Activated CD8-positive, alpha-beta memory T cell treated with anti-CD3 and anti-CD28 coated beads, Interleukin-2, amount 50 U/mL, for 24 hours (primary cell): Measurements from ENCODE around the gene ATAD3B.
"Not testable (repeated sequence)": the region's sequence is repeated elsewhere in the genome, so short reads cannot be mapped to it uniquely, and the experiment has no call there.

Source experiments
- DNase-seq: peaks from one replicate; pipeline ENCODE4 v3.0.0-alpha.2; 2020; ENCODE audit errors: extremely low read depth

ATAD3B gene

DNA sequence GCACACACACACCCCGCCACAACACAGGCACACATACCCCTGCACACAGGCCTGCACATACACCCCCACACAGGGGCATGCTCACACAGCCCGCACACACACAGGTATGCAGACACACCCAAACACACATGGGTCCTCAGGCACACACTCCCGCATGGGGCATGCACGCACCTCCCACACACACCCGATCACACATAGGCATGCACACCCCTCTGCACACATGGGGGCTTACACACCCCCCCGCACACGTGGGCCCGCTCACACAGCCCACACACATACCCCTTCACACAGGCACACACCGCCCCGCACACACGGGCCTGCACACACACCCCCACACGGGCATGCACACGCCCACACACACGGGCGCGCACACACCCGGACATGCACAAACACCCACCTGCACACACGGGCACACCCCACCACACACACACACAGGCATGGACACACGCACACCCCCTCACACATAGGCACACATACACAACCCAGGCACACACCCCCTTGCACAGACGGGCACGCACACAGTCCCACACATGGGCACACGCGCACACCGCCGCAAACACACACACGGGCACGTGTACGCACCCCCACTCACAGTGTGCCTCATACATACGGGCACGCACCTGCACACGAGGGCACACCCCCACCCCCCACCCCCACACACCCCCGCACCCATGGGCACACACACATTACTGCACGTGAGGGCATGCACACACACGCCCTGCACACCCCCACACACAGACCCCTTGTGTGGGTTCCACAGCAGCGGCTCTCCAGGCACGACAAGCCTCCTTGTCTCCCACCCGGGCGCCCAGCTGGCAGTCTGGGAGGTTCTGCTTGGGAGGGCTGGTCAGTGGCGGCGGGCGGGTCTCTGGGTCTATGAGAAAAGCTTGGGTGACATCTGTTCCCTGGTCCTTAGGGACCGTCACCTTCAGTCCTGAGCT lies 8.3 kb downstream of the ATAD3B start:
- no peak for DNase-seq

- DNase-seq, result not testable (repeated sequence)
Observed at GRCh38 chr1:1480488-1480867, 8.9 kb downstream of the ATAD3B start.

GRCh38 chr1:1481811-1482210 lies 10.2 kb downstream of the ATAD3B start:
- not testable (repeated sequence) for DNase-seq

GRCh38 chr1:1482856-1483255 lies 11.3 kb downstream of the ATAD3B start:
- DNase-seq, result no peak

DNA sequence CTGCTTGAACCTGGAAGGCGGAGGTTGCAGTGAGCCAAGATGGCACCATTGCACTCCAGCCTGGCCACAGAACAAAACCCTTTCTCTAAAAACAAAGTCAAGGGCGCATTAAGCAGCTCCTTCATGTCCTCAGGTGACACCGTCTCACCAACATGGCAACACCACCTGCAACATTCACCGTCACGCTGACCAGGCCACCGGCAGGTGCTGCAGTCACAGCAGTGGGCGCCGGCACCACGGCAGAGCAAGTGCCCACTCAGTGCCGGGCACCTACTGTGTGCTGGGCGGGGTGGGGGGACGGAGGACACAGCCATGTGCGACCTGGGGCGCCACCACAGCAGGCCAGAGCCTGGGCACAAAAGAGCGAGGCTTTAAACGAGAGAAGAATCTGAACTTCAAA lies 12.1 kb downstream of the ATAD3B start:
- DNase-seq, result no peak

DNA sequence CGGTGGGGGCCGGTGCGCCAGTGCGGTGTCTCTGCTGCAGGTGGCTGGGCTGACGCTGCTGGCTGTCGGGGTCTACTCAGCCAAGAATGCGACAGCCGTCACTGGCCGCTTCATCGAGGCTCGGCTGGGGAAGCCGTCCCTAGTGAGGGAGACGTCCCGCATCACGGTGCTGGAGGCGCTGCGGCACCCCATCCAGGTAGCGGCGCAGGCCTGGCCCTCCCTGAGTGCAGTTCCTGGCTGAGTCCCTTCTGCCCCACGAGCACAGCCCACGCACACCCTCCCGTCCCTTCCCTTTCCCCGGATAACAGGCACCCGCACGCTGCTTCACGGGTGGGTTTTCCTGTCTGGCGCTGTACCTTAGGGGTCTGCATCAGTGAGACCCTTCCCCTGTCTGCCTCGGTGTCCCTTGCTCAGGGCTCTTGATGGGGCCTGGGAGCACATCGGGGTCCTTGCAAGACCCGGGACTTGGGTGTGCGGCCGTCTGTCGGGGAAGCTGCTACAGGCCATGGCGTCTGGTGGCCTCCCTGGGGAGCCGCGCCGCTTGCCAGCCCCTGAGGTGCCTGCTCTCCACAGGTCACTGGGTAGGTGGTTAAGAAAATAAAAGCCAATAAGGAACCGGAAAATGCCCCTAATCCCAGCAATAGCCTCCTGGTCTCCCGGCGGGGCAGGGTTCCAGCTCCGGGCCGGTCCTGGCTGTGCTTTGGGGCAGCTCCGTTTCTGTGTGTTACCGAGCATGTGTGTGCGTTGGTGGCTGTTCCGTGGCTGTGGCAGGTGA lies 13.6 kb downstream of the ATAD3B start:
- not testable (repeated sequence) for DNase-seq

DNA sequence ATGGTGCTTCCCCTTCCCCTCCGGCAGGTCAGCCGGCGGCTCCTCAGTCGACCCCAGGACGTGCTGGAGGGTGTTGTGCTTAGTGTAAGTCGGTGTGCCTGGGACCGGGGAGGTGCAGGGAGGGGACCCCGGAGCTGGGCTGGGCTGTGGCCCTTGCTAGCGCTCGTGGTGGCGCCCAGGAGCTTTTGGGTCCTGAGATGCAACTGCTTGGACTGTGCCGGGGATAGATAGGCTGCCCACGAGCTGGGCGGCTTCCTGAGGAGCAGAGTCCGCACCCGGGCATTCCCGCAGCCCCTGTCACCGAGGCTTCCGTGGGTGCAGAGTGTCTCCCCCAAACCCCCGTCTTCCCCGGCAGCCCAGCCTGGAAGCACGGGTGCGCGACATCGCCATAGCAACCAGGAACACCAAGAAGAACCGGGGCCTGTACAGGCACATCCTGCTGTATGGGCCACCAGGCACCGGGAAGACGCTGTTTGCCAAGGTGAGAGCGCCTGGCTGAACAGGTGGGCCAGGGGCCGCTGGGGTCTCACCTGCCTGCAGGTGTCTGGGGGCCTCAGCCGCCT lies 14.3 kb downstream of the ATAD3B start:
- not testable (repeated sequence) for DNase-seq

GRCh38 chr1:1487701-1488100 lies 16.1 kb downstream of the ATAD3B start:
- DNase-seq, result no peak

- DNase-seq, result no peak
Observed at GRCh38 chr1:1489231-1489630, 17.7 kb downstream of the ATAD3B start.

GRCh38 chr1:1489861-1490260 lies 18.3 kb downstream of the ATAD3B start:
- no peak for DNase-seq

- no peak for DNase-seq
Observed at GRCh38 chr1:1490633-1491230, 19.2 kb downstream of the ATAD3B start.

DNA sequence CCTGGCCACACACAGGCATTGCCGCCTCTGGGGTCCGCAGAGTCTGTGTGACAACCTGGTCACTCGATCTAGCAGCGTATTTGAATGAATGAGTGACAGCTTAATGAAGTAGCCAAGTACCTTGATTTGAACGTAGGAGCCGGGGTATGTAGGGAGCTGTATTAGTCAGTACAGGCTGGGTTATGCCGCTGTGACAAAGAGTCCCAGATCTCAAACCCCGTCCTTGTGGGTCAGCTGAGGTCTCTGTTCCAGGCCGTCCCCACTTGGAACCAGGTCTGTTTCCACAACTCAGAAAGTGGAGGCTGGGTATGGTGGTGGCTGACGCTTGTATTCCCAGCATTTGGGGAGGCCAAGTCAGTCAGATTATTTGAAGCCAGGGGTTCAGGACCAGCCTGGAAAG lies 20.0 kb downstream of the ATAD3B start:
- no peak for DNase-seq

GRCh38 chr1:1494311-1494710 lies 22.7 kb downstream of the ATAD3B start:
- not testable (repeated sequence) for DNase-seq

DNA sequence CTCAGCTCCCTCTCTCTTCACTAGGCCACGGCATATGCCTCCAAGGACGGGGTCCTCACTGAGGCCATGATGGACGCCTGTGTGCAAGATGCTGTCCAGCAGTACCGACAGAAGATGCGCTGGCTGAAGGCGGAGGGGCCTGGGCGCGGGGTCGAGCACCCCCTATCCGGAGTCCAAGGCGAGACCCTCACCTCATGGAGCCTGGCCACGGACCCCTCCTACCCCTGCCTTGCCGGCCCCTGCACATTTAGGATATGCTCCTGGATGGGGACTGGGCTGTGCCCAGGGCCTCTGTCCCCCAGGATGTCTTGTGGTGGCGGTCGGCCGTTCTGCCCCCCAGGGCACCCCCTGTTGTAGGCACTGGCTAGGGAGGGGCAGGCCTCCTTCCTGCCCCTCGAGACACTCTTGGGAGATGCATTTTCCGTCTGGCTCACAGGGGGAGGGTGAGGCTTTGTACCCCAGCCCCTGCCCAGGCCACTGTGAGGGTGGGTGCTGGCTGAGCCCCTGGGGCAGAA lies 24.0 kb downstream of the ATAD3B start:
- not testable (repeated sequence) for DNase-seq

DNA sequence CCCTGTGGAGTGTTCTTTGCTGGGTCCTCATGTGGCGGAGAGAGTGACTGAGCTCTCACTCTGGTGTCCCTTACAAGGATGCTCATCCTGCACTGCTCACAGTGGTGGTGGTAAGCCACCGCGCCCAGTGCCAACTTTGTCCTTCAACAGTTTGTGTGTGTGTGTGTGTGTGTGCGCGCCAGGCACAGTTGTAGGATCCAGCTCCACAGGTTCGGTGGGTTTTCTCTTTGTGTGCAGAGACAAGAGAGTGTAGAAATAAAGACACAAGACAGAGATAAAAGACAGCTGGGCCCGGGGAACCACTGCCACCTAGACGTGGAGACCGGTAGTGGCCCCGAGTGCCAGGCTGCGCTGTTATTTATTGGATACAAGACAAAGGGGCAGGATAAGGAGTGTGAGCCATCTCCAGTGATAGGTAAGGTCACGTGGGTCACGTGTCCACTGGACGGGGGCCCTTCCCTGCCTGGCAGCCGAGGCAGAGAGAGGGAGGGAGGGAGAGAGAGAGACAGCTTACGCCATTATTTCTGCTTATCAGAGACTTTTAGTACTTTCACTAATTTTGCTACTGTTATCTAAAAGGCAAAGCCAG lies 33.3 kb downstream of the ATAD3B start:
- peak; percentile 28 for DNase-seq

DNA sequence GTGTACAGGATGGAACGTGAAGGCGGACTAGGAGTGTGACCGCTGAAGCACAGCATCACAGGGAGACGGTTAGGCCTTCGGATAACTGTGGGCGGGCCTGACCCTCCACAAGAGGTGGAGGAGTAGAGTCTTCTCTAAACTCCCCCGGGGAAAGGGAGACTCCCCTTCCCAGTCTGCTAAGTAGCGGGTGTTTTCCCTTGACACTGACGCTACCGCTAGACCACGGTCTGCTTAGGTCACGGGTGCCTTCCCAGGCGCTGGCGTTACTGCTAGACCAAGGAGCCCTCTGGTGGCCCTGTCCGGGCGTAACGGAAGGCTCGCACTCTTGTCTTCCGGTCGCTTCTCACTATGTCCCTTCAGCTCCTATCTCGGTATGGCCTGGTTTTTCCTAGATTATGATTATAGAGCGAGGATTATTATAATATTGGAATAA lies 33.8 kb downstream of the ATAD3B start:
- DNase-seq, result not testable (repeated sequence)

DNA sequence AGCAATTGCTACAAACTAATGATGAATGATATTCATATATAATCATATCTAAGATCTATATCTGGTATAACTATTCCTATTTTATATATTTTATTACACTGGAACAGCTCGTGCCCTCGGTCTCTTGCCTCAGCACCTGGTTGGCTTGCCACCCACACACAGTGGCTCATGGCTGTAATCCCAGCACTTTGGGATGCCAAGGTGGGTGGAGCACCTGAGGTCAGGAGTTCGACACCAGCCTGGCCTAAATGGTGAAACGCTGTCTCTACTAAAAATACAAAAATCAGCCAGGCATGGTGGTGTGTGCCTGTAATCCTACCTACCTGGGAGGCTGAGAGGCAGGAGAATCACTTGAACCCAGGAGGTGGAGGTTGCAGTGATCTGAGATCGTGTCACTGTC lies 34.2 kb downstream of the ATAD3B start:
- not testable (repeated sequence) for DNase-seq

DNA sequence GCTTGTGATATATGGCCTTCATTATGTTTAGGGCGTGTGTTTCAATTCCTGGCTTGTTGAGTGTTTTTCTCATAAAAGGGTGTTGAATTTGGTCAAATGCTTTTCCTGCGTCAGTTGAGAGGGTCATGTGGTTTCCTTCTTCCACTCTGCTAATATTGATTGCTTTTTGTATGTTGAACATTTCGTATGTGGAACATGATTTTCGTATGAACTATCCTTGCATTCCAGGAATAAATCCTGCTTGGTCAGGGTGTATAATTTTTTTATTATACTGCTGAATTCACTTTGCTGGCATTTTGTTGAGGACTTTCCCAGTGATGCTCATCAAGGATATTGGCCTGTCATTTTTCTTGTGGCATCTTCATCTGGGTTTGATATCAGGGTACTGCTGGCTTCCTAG lies 35.7 kb downstream of the ATAD3B start:
- no peak for DNase-seq

GRCh38 chr1:1508775-1509464 lies 37.4 kb downstream of the ATAD3B start:
- DNase-seq, result not testable (repeated sequence)

DNA sequence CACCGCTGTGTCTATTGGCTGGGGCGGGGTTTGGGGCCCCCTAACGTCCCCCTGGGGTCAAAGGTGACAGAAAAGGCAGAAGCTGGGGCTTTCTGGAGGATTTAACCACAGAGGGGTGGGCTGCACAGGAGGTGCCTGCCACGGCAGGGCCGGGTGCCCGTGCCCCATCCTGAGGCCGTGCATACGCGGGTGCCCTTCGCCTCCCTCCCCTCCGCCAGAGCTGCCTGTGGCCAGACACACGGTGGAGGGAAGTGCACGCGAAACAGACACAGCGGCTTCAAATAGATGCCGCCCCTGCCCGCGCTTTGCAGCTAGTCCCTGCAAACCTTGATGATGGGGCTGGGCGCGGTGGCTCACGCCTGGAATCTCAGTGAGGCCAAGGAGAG lies 37.9 kb downstream of the ATAD3B start:
- not testable (repeated sequence) for DNase-seq
